ENCODE measurements around the gene SH3PXD2A.

Gene SH3PXD2A

DNA sequence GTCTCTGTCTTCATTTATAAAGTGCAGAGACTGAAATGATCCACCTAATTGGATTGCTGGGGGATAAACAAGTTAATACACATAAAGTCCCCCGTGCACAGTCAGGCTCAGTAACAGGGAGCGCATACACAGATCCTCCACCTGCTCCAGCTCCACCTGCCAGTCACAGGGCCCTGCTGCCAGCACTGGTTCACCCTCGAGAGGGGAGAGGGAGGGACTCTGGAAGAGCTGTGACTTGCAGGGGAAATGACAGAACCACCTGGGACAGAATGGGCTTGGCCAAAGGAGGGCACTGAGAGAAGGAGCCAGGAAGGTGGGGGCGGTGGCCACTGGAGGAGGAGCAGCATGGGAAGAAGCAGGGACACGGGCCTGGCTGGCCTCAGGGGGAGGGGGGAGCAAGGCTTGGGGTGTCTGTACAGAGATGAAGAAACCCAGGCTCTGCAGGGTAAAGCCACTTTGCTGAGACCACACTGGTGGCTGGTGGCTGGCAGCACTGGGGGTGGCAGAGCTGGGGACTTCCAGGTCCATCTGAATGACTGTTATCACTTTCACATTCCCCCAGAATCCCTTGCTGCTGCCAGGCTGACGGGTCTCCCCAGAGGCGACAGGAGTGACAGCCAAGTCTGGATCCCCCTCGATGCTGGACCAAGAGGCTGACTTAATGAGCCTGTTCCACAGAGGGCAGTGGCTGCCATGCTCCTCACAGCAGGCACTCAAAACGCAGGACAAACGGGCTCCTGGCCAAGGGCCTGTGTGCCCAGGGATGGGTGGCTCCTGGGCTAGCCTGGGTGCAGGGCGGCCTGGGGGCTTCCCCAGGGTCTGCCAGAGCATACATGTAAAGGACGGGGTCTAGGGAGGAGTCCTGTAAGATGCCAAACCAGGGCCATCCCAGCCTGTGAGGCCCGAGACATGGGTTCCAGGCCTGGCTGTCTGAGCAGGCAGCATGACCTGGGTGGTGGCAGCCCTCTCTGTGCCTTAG is 151.1 kb downstream of the SH3PXD2A start:
- no peak for DNase-seq (ENCODE audit: low read depth)

DNA sequence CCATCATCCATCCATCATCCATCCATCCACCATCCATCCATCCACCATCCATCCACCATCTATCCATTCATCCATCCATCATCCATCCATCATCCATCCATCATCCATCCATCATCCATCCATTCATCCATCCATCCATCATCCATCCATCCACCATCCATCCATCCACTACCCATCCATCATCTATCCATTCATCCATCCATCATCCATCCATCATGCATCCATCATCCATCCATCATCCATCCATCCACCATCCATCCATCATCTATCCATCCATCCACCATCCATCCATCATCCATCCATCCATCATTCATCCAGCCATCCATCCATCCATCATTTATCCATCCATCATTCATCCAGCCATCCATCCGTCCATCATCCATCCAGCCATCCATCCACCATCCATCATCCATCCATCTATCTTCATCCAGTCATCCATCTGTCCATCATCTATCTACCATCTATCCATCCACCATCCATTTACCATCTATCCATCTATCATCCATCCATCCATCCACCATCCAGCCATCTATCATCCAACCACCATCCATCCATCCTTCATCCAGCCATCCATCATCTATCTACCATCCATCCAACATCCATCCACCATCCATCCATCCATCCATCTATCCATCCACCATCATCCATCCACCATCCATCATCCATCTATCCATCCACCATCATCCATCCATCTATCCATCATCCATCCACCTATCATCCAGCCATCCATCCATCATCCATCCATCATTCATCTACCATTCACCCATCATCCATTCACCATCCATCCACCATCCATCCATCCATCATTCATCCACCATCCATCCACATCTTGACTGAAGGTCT is 153.8 kb downstream of the SH3PXD2A start:
- no peak for DNase-seq (ENCODE audit: low read depth)

DNA sequence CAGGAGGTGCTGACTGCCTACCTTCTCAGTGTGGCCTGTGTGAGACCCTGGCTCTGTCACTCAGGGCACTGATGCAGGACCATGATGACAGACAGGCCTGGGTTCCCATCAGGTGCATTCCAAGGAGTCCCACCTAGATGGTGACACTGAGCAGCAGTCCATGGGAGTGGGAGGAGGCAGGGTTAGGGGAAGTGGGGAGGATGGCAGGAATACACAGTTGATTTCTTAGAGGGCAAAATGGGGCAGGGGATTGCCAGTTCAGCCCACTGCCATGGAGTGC is 155.0 kb downstream of the SH3PXD2A start:
- DNase-seq (ENCODE audit: low read depth): no peak

DNA sequence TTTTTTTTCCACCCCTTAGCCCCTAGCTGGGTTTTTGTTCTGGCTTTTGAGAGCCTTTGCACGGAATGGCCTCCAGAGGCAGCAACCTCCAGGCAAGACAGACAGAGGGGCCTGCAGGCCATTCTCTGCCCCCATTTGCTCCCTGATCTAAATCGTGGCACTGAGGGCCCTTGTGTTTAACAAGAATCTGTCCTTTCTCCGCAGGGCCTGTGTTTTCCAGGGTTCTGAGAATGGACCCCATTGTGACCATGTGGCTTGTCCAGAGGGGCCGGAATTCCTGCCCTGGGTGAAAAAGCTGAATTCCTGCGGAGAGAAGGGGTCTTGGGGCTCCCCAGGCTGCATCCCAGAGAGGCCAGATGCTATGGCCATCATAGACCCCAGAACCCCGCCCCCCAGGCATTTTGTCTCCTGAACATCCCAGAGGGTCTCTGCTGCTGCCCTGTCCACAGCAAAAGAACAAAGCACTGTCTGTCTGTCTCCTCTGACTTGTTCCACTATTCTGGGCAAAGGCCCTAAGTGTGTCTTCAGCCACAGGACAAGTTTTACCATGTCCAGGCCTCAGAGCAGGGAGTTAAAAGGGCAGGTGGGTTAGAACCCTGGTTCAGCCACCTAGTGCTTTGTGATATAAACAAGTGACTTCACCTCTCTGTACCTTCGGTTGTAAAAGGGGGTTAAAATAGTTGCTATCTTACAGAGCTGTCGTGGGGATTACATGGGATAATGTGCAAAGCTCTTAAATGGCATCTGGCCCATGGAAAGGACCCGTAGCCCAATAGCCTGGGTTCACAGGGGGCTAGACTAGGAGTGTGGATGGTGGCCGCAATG is 155.6 kb downstream of the SH3PXD2A start:
- no peak for DNase-seq (ENCODE audit: low read depth)

DNA sequence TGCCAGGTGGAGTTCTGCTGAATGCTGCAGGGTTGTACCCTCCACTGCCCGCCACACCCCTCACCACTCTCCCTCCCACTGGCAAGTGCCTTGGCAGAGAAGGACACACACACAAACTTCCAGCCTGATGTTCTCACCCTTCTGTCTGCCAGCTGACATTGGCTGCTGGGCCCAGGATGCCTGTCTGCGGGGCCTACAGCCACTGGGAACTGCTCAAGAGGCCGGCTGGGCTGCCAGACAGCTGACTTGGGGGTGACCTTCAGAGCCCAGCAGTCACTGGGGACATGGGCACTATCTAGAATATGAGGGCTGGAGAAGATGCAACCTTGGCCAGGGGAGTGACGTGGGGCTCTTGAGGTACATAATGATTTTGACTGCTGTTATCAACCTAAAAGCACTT is 157.1 kb downstream of the SH3PXD2A start:
- DNase-seq (ENCODE audit: low read depth): no peak

DNA sequence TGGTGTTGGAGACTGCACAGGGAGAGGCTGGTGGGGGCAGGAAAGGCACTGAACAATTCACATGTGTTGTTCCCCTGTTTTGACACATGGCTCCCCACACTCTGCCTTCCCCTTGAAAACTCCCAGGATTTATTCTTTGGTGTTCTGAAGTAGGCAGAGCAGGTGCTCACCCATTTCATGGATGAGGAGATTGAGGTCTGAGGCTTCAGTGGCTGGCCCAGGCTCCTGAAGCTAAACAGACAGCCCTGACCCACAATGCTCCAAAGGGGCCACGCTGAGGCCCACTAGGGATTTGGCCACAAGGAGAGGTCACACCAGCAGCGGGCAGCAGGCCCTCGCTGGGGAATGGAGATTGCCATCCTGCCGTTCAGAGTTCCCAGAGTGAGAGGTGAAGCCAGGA is 157.6 kb downstream of the SH3PXD2A start:
- no peak for DNase-seq (ENCODE audit: low read depth)

DNA sequence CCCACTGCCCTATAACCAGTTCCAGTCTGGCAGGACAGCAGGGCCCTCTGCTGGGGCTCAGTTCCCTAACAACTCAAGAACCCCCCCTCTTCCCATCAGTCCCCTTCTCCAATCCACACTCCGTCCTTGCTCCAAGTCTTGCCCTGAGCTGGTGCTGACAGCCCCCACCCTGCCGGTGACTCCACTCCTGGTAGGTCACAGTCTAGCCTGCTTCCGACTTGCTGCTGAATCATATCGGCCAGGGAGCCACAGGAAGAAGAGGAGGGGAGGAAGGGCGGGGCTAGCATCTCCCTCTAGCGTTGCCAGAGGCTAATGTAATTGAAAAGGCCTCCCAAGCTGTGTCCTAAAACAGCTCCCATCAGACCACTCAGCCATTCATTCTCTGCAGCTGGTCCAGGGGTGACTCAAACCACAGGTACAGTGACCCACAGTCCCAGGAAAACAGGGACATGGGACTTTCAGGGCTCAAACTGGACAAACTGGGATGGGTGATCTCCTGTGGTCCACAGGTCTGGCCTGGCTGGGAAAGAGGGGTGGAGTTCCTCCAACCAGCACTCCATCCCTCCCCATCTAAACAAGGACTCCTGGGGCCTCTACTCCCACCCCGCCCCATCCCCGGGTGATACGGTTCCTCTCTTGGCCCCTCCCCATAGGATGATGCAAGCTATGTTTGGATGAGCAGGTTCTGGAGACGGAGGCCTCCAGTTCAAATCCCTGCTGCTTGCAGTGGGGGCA is 158.8 kb downstream of the SH3PXD2A start:
- peak; percentile 53 for DNase-seq (ENCODE audit: low read depth)

DNA sequence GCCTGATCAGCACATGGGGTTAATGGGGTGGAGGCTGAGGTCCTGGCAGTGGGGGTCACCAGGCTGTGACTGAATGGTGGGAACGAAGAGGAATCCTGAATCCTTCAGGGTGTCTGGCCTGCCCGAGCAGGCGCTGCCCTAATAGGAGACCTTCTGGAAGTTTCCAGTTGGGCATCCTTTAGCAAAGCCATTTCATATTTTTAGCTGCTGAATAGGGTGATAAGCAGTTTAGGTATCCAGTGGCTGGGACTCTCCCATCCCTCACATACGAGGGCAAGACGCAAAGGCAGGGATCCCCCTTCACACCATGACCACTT is 159.3 kb downstream of the SH3PXD2A start:
- DNase-seq (ENCODE audit: low read depth): no peak

DNA sequence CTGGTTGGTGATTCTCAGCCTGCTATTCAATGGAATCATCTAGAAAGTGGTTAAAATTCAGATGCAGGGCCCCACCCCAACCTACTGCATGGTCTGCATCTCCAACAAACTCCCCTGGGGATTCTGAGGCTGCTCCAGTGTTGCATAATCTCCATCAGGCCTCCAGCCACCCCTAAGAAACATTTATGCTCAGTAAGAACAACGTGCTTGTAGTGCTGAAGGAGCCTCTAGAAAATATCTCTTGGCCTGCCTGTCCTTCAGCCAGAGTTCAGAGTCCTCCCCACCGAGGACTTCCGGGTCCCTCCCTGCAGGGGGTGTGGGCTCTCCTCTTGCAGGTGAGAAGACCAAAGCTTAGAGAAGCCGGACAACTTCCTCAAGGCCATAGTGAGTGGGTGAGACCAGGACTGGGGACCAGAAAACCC is 159.8 kb downstream of the SH3PXD2A start:
- no peak for DNase-seq (ENCODE audit: low read depth)

DNA sequence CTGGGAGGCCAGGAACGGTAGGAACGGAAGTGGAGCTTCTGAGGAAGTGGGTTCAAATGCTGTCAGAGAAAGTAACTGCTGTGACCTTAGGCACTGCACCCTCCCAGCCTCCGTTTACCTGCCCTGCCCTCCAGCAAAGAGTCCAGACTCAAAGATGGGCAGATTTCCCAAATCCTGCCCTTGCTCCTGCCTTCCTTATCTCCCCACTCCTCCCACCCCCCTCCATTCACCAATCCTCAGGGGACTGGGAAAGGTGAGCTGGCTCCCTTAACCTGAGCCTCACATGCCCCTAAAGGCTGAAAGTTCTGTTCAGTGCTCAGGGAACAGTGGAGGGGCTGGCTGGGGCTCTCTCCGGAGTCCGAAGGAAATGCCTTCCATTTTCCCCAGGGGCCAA is 161.6 kb downstream of the SH3PXD2A start:
- no peak for DNase-seq (ENCODE audit: low read depth)

DNA sequence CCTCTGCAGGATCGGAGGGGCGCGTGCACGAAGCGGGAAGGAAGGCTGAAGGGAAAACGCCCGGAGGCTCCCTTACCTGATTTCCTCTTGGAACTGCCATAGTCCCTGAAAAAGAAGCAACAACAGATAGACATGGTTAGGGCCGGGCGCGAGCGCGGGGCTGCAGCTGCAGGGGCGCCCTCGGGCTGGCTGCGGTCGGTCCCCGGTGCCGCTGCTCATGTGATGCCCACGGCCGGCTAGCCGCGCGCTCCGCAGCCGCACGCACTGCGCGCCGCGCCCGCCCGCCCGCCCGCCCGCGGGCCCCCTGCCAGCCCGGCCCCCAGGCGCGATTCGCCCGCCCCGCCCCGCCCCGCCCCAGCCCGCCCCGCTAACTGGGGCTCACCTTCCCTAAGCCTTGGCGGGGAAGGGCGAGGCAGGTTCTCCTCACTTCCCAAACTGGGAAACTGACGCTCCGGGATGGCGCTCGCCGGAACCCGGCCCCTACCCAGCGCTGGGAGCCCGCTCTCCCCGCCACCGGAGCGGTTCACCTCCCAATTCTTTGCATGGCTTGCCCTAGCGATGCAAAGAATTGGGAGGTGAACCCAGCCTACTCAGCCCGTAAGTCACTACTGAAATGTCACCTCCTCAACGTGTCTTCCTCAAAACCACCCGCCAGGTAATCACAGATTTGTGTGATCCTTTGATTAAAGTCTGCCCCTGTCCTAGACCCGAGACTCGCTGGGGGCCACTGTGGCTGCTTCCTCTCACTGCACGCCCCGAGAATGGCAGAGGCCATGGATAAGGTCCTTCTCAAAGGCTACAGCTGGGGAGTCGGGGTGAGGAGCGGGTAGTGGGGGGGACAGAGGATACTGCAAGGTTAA is 162.2 kb downstream of the SH3PXD2A start:
- no peak for DNase-seq (ENCODE audit: low read depth)

DNA sequence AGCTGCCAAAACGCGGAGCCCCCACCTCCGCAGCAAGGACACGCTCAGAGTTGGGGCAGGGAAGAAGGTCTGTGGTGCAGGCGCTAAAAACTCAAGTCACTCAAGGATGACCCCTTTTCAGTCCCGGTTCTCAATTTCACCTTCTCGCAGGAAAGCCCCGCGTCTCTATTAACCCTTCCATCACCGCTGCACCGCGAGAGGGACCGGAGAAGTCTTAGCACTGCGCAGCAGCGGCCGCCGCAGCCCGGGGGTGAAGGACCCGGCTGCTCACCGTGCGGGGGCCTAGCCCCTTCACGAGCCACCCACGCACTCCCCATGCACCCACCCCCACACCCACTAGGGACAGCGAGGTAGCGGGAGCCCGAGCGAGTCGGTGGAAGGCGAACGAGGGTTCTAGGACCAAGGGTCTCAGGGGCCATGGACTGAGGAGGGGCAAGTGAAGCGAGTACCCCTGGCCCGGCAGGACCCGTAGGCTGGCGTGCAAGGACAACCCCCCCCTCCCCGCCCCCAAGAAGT is 162.9 kb downstream of the SH3PXD2A start:
- peak; percentile 22 for DNase-seq (ENCODE audit: low read depth)

DNA sequence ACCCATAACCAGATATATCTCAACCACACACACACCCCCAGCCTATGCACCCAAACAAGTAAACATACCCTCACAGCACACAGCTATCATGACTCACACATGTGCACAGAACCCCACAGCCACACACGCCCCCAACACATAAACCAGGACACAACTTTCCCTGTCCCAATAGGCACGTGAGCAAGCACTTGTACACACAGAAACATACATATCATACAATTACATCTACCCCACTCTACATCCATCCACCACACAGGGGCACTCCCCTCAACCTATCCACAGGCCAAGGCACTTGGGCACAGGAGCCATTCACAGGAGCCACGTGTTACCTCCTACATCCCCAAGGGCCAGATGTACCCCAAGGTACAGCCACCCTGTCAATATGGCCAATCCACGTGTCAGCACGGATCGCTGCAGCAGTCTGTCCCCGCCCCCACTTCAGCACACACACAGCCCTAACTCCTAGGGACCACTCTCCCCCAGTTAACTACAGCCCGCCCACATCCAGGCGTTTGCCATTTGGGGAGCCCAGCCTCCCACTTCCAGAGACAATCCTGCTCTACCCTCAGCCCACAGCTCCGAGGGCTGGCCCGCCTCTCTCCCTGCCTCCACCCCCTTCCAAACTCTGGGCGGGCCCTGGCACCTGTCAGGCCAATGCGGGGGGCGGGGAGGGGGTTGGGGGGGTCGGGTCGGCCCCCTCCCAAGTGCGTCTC is 163.5 kb downstream of the SH3PXD2A start:
- no peak for DNase-seq (ENCODE audit: low read depth)

DNA sequence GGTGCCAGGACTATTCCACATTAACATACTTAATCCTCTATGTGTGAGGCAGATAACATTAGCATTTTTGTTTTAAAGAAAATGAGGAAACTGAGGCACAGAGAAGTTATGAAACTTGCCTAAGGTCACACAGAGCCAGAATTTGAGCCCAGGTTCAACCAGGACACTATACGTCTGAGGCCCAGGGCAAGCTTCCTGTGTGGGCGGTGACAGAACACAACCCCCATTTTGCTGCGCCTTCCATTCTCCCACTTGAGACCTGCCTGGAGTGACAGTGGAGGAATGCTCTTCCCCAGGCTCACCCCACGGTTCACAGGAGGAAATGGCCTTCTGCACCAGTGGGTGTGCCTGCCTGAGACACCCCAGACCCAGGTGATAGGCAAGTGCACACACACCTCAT is 164.1 kb downstream of the SH3PXD2A start:
- DNase-seq (ENCODE audit: low read depth): no peak

DNA sequence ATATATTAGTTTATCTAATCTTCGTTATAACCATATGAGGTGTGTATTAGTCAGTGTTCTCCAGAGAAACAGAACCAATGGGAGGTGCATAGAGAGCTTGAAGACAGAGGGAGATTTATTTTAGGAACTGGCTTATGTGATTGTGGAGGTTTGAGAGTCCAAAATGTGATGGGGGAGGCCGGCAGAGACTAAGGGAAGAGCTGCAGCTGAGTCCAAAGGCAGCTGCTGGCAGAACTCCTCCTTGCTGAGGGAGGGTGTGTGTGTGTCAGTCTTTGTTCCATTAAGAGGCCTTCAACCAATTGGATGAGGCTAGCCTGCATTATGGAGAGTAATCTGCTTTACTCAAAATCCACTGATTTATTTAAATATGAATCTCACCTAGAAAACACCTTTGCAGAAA is 165.1 kb downstream of the SH3PXD2A start:
- DNase-seq (ENCODE audit: low read depth): no peak

DNA sequence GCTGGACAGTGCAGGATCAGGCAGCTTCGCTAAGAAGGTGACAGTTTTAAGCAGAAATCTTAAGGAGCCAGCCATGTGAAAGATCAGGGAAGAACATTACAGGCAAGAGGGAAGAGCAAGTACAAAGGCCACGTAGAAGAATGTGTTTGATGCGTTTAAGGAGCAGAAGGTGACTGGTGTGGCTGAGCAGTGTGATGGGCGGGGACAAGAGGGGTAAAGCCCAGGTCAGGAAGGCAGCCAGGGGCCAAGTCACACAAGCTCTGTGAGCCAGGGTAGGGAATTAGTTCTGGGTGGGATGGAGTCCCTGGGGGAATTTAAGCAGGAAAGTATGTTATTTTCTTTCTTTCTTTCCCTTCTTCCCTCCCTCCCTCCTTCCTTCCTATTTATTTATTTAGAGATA is 166.9 kb downstream of the SH3PXD2A start:
- DNase-seq (ENCODE audit: low read depth): no peak

DNA sequence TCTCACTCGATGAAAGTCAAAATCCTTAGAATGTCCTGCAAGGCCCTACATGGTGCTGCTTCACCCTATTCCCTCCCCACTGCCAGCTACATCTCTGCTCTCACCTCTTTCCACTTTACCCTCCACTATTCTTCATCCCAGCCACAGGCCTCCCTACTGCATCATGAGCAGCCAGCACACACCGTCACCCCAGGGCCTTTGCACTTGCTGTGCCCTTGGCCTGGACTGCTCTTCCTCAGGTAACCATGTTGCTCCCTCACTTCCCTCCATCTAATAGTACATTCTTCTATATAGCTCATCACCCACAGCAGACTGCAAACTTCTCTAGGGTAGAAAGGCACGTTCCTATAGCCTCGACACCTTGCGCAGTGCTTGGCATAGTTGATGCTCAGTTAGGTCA is 167.7 kb downstream of the SH3PXD2A start:
- DNase-seq (ENCODE audit: low read depth): no peak

DNA sequence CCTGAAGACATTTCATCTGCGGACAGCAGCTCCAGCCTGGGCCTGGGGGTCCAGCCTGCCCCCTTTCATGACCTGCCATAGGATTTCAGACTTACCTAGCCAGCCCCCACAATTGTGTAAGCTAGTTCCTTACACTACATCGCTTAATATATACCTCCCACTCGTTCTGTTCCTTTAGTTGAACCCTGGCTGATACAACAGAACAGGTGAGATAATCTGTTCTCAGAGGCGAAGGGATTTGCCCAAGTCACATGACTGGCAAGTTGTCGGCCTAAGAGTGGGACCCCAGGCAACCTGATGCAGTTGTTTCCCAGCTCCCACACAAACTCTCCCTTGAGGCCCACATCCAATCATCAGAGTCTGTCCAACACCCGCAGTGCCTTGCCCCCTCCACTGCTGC is 168.2 kb downstream of the SH3PXD2A start:
- DNase-seq (ENCODE audit: low read depth): no peak

DNA sequence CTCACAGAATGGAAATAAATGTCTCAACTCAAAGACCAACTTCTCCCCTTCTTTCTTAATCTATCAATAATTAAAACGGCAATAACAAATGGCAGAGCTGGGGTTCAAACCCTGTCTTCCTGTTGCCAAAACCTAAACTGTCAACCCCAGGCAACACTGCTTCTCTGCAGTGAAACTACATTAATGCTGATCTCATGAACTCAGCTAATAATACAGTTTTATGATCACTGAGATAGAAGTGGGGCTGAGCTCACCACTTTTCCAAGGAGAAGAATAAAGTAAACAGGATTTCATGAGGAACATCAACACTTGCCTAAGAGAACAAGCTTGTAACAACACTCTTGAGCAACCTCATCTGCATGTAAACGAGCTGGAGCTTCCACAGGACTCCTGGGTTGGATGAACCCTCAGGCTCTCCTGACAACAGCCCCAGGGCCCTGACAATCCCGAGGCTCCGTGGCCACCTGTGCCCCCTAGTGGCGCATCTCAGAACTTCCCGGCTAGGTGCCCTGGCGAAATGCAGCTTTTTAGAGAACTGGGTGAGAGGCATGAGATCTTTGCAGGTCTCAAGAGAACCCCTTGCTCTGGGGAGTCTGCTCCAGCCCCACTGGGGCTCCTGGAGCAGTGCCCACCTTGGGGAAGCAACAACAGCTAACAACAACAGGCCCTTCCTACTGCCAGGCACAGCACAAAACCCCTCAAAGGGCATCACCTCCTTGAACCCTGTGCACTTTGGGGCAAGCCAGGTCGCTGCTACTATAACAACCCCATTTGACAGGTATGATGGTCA is 169.3 kb downstream of the SH3PXD2A start:
- DNase-seq (ENCODE audit: low read depth): peak; percentile 62

Data from stimulated activated CD8-positive, alpha-beta memory T cell treated with anti-CD3 and anti-CD28 coated beads, Interleukin-4, amount 100 ng/mL, for 24 hours (primary cell).